ENCODE results near the gene DUOXA2.
"Not testable (repeated sequence)": the region's sequence is repeated elsewhere in the genome, so short reads cannot be mapped to it uniquely, and the experiment has no call there.

DUOXA2 gene

DNA sequence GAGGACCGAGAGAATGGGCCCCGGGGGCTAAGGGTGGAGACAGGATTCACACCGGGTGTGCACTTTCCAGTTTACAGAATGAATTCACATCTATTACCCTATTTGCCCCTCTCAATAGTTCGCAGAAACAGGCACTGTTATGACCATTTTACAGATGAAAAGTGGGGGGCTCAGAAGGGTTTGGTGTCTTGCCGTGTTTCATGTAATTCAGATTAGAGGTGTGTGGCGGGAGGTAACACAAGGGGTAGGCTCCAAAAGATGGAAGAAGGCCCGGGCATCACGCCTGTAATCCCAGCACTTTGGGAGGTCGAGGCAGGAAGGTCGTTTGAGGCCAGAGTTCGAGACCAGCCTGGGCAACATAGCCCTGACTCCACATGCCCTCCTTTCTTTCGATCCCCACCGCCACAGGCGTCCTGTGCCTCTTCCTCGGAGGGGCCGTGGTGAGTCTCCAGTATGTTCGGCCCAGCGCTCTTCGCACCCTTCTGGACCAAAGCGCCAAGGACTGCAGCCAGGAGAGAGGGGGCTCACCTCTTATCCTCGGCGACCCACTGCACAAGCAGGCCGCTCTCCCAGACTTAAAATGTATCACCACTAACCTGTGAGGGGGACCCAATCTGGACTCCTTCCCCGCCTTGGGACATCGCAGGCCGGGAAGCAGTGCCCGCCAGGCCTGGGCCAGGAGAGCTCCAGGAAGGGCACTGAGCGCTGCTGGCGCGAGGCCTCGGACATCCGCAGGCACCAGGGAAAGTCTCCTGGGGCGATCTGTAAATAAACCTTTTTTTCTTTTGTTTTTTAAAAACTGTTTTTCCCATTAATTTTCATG is 3.4 kb downstream of the DUOXA2 start:
- no peak for DNase-seq (ENCODE audit: low read depth)

DNA sequence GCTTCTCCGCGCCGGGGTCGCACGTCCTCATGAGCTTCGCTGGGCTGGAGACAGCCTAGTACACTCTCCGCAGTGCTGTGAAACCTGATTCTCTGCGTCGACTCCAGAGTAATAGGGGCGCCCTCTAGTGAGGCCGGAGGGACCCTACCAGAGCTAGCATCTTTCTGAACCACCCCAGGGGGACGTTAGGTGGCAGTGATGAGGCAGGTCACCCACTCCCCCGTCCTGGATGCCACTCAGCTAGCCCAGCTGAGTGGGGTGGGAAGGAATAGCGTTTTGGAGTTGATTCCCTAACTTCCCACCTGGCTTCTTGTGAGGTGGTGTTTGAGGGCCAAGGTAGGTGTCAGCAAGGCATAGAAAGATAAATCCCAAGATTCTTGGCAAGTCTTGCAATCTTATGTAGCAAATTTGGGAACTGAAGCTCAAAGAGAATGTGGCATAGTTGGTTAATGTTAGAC is 4.0 kb downstream of the DUOXA2 start:
- peak; percentile 70 for DNase-seq (ENCODE audit: low read depth)

DNA sequence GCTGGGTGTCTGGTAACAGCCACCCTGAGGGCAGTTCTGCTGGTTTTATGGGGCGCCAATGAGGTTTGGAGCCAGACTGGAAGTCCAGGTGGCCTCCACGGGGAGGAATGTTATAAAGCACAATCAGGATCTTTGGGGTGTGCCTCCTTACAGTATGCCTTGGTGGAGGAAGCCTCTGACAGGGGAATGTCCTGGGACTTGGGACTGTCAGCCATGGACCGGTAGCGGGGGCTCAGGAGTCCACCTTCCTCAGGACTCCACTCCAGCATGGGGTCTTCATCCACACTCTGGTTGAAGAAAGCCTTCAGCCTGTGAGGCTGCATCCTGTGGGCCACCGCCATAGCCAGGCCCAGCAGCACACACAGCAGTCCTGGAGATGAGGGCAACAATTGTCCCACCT is 4.9 kb downstream of the DUOXA2 start:
- DNase-seq (ENCODE audit: low read depth) = no peak

DNA sequence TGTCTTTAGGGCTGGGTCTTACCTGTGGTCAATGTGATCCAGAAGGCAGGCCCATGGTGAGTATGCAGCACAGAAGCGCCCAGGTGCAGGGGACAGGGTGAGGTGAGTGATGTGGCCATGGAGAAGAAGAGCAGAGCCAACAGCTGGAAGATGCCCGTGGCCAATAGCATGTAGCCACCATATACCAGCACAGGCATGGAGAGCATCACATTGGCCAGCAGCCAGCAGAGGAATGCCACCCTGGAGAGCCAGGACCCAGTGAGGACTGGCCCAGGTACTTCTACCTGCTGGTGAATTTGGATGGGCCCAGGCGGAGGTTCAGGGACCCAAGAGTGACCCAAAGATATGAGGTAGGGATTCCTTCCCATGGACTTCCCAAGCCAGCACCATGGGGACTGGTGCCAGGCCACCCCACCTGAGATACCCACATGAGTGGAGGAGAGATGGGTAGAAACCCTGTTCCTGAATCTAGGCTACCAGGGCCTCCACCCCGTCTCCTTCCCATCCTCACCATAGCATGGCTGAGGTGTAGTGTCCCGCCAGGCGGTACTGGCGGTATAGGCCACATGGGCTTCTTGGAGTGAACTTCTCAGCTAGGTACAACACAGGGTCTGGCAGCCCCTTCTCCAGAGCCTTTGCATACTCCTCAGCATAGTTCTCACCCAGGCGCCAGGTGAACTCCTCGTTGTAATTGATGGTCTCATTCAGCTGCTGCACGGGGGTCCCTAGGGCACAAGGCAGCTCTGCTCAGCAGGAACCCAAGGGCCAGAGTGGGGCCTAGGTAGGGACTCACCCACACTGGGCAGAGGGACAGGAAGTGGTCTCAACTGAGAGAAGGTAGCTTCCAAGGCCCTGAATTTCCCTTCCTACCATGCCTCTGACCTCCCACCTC is 6.2 kb downstream of the DUOXA2 start:
- DNase-seq (ENCODE audit: low read depth) = no peak

DNA sequence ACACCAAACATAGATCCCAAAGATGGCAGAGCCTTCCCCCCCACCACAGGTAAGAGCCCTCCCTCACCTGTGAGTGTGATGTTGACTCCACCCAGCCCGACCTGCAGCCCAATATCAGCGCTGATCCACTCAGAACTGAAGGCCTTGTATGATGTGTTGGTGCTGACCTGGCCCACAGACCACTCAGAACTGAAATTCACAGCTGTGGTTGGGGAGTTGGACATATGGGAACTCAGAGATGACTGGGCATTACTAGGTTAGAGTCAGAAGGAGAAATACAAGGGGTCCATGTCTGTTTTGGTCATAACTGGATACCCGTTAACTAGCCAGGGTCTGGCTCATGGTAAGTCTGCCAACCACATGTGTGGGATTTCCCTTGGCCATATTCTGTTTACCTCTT is 6.9 kb downstream of the DUOXA2 start:
- DNase-seq (ENCODE audit: low read depth) = no peak

DNA sequence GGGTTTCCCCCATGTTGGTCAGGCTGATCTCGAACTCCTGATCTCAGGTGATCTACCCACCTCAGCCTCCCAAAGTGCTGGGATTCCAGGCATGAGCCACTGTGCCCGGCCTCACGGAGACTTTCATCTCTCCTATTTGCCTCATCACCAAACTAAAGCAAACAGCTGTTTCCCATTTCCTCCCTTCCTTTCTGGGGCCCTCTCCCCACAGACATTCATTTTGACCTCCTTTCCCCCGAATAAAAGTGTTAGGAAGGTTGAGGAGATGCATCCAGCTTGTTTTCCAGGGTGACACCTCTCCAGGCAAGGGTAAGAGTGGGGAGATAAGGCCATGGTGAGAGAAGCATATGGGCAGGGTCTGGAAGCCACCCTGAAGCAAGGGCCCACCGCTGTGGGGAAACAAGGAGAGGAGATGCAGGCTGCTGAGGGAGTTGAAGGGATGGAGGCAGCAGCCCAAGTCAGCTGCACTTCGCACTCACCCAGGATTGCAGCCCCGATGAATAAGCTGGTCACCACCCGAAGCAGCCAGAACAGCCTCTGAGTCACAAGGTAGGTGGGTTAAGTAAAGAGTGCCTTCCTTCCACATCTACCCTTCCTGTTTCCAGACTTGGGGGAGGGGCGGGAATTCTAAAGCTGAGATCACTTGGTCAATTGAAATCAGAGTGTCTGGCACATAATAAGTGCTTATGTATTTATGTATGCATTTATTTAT is 7.7 kb downstream of the DUOXA2 start:
- peak; percentile 59 for DNase-seq (ENCODE audit: low read depth)

DNA sequence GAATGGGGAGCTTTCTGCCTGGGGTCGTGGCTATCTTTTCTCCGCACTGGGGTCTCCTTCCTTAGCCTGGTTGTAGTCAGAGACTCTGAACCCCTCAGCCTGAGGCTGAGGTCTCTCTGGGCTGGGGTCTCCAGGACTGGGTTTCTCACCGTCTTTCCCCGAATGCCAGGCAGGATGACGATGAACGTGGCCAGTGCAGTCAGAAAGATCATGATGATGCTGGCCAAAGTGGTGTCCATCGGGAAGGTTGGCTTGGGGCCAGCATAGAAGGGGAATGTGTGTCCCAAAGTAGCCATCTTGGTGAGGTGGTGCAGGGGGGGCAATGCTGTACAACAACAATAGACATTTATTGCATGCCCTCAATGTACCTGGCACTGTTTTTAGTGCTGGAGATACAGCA is 8.6 kb downstream of the DUOXA2 start:
- no peak for DNase-seq (ENCODE audit: low read depth)

DNA sequence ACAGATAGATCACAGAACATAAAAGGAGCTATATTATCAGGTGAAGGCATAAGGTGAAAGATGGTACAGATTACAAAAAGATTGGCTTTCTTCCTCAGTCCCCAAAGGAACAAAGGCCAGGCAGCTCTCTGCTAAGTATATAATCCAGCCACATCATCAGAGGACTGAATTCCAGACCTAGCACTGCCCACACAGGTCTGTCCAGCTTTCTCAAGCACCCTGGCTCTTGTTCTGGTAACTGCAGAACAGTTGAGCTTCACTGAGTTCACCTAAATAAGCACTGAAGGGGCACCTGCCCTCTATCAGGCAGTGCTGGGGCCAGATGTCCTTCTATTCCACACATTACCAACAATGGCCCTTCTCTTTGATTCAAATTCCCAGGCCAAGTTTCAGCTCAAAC is 9.3 kb downstream of the DUOXA2 start:
- DNase-seq (ENCODE audit: low read depth) = no peak

DNA sequence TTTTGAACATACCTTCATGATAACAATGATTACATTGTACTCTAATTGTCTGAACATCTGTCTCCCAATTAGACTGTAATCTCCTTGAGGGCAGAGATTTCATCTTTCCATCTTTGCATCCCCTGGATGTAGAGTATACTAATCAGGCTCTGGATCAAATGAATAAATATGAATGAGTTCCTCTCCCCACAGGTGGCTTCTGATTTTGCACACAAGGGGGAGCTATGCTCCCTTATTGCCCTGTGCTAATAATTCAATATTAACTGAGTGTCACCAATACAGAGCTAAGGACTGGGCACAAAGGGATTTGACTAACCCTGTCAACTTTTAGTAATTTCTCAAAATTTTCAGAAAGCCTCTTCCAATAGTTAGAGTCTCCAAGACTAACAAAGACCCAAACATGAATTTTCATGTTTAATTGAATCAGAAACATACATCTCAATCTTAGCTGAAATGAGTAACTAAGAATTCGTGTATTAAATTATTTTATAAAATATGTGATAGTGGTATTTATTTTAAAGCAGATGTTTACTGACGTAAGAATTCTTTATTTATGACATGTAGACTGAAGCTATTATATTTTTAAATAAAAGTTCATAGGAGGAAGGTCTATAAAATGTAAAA is 12.5 kb downstream of the DUOXA2 start:
- DNase-seq (ENCODE audit: low read depth) = no peak

DNA sequence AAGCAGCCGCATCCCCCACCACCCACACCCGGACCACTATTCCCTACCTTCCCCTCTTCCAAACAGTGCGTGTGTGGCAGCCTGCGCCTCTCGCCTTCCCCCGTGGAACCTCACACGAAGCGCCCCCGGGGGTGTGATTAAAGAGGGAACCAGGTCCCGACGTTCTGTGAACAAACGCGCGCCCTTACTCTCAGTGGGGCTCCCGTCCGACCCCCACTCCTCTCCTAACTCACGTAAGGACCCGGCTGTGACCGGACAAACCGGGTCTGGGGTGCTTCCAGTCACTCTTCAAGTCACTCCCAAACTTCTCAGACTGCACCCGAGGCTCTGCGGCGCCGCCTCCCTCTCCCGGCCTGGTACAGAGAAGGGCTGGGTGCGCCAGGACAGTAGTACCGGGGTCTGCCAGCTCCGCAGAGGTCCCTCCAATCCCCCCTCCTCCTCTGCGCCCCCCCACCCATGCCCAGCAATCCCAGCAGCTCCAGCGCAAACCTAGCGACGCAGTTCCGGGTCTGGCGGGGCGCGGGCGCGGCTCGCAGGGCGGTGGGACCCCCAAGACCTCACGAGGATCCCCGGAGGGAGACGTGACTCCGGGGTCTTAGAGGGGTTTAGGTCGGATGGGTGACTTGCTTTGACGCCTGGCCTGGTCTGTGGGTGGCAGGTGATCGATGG is 15.0 kb downstream of the DUOXA2 start:
- no peak for DNase-seq (ENCODE audit: low read depth)

DNA sequence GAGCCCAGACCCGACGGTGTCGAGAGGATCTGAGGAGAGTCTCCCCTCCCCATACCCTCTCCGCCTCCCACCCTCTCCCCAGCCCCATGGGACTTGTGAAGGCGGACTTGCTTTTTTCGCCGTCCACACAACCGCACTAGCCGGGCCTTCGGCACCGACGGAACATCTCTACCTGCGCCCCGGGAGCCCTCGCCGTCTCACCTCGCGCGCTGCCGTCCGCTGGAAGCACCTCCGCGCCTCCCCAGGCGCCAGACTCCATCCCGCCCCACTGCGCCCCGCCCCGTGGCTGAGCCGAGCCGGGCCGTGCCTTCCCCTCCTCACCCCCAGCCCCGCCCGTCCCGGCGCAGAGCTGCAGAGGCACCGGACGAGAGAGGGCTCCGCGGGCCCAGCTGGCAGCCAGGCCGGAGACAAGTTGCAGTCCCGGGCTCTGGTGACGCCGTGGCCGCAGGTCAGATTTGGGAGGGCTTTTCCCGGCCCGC is 15.6 kb downstream of the DUOXA2 start, which contains the start of the genes DUOX1 and DUOXA1:
Gene DUOX1 (plus strand): TSS at position 344 of the 479 bp plus-strand sequence. CDS start 1,973 bp downstream, outside the sequence.
Gene DUOXA1 (minus strand): TSS at position 229 of the 479 bp plus-strand sequence. CDS start 6,865 bp downstream, outside the sequence.
- no peak for DNase-seq (ENCODE audit: low read depth)

DNA sequence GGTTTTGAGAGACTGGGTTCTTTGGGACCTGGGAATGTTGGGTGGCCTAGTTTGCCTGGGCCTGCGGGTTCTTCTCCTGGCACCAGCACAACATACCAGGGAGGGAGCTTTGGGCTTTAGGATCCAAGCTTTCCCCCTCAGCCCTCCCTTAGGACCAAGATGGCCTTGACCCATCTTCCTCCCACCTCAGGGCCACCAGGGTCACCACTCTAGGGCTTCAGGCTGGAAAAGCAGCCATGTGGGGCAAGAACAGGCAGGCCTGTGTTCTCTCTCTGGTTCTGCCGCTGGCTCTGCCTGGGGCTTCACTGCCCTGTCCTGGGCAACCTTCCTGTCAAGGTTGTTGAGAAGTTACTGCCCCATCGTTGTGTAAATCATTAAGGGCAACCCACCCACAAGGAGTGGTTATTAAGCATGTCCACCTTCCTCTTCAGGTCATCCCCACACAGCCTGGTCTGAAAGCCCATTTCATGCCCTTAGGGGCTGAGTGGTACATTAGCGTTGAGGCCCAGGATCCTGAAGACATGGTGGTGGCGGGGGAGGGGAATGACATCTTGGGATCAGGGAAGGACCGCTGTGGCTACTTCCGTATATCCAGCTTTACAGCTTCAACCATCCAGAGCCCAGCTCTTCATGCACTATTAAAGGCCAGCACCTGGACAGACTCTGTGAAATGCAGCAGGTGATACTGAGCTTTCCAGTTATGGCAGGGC is 16.3 kb downstream of the DUOXA2 start:
- DNase-seq (ENCODE audit: low read depth) = no peak

DNA sequence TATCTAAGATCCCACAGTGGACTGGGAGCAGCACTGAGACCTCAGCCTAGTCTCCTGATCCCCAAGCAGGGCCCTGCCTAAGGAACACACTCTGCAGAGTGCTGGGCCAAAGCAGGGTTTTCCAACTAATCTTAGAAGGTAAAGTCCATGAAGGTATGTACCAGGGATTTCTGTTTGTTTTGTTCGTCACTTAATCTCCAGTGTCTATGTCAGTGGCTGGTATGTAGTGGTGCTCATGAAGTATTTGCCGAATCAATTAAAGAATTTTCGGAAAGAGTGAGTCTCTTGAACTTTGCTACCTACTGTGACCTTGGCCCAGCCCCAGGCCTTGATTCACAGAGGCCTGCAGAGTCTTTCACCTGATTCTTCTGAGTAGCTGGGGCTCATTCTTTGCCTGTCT is 17.4 kb downstream of the DUOXA2 start:
- DNase-seq (ENCODE audit: low read depth) = no peak

DNA sequence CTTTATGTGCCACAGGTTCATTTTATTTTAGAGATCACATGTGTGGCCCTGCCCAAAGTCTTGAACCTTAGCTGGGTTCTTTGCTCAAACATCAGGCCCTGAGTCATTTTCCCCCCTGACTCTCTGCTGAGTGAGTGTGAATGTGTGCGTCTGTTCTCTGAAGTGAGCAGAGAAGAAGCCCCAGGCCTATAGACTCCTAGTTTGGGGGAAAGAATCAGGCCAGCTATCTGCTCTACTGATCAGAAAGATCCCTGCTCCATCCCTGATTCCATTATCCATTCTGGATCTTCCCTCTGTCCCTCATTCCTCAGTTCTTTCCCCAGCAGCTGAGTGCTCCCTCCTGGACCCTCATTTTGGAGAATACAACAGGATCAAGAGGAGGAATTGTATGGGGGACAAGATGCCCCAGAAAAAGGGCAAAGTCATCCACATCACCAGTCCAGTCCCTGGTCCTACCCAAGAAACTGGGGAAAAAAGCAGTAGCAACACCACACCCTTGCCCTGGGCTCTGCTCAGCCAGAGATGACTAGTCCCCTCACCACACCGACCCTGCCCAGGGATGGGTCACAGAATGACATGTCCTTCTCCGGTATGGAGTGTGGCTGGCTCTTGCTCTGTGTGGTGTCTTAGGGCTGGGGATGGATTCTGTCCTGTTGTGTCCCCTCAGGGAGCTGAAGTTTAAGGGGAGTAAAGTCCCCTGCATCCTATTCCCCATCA is 18.9 kb downstream of the DUOXA2 start:
- DNase-seq (ENCODE audit: low read depth) = no peak

DNA sequence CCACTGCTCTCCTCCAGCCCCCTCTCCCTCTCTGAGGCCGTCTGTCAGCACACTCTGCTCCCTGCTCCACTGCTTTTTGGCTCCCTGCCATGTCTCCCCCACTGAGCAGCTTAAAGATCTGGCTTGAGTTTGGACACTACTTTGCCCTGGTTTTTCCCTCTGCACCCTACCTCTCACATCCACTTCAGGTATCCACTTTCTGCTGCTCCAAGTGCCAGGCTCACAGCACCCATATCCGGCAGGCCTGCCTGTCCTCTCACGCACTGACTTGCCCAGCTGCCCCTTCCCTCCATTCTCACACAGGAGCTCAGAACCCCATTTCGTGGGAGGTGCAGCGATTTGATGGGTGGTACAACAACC is 19.4 kb downstream of the DUOXA2 start:
- no peak for DNase-seq (ENCODE audit: low read depth)

DNA sequence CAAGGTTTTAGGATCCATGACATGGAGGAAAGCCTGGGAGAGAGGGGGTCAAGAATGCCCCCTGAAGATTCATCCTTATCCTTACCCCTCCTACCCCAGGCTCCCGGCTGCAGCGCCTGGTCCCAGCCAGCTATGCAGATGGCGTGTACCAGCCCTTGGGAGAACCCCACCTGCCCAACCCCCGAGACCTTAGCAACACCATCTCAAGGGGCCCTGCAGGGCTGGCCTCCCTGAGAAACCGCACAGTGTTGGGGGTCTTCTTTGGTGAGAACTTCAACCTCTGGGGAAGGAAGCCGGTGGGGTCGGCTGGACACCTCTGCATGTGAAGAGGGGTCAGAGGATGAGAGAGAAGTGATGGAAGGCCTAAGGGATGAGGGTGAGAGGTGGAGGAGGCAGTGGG is 19.9 kb downstream of the DUOXA2 start:
- DNase-seq (ENCODE audit: low read depth) = no peak

DNA sequence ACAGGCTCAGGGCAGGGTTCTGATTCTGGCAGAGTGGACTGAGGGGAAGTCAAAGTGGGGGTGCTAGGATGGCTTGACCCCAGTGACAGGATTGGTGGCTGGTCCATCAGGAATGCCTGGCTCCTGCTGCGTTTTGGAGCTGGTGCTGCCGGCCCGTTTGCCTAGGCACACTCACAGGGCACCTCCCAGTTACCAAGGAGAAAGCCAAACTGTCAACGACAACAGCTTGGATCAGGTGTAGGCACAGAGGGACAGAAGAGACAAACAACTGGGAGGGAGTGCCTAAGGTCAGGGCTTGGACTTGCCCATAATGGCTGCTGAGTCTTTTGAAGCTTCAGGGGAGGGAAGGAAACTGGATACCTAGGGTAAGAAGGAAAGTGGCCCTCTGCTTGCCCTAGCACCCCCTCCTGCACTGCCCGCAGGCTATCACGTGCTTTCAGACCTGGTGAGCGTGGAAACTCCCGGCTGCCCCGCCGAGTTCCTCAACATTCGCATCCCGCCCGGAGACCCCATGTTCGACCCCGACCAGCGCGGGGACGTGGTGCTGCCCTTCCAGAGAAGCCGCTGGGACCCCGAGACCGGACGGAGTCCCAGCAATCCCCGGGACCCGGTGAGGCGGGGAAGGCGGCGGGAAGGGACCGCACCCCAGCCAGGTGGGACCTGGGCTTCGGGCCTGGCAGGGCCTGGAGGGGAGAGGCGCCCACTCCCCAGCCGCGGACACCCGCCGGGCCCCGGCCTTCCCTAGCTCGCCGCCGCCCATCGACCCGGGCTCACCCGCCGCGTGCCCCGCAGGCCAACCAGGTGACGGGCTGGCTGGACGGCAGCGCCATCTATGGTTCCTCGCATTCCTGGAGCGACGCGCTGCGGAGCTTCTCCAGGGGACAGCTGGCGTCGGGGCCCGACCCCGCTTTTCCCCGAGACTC is 20.8 kb downstream of the DUOXA2 start:
- DNase-seq (ENCODE audit: low read depth) = no peak

DNA sequence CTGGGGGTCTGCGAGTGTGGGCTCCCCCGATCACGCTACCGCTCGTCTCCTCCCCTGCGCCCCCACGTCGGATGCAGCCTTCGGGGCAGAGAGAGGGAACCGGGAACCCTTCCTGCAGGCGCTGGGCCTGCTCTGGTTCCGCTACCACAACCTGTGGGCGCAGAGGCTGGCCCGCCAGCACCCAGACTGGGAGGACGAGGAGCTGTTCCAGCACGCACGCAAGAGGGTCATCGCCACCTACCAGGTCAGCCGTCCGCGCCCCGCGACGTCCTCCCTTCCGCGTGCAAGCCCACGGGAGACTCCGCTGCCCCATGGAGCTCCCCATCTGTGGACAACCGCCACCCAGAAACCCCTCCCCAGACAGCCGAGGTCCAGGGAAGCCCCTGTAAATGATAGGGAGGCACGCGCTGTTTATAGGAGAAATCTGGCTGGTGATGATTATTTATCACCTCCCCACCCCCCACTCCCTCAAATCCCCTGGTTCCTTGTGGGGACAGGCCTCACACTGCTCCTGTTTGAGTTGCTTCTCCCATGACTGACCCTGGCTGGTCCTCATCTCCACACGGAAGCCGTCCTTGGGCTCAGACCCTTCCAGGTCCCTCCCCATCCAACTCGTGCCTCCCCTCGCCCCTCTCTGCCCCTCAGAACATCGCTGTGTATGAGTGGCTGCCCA is 21.7 kb downstream of the DUOXA2 start:
- DNase-seq (ENCODE audit: low read depth) = not testable (repeated sequence)
